Stimulated activated effector memory CD8-positive, alpha-beta T cell treated with anti-CD3 and anti-CD28 coated beads, Interleukin-12 subunit alpha, Interleukin-12 subunit beta, amount 100 ng/mL, for 72 hours (primary cell): ENCODE measurements around the gene ABCB10.
"Not testable (repeated sequence)": the region's sequence is repeated elsewhere in the genome, so short reads cannot be mapped to it uniquely, and the experiment has no call there.

Experiments used
- ATAC-seq: fragments of 150-1000 bp; cut with Tn5 transposase; 2 replicates; pipeline ENCODE4 v1.10.0; 2021
- DNase-seq, 2 donors: peaks; one replicate each; pipeline ENCODE4 v3.0.0; 2021 to 2022; ENCODE audit warnings: low spot score in 2 of 2
- H3K27ac Mint-ChIP-seq: one replicate; pipeline ENCODE4 v1.8.0; 2022; ENCODE audit warnings: mild to moderate bottlenecking, mixed read lengths
- H3K36me3 Mint-ChIP-seq: one replicate; pipeline ENCODE4 v1.8.0; 2022; ENCODE audit warnings: mild to moderate bottlenecking, mixed read lengths
- H3K4me1 Mint-ChIP-seq: one replicate; pipeline ENCODE4 v1.8.0; 2022; ENCODE audit warnings: mixed read lengths
- H3K4me3 Mint-ChIP-seq: one replicate; pipeline ENCODE4 v1.8.0; 2022; ENCODE audit warnings: mild to moderate bottlenecking, mixed read lengths
- H3K9me3 Mint-ChIP-seq: one replicate; pipeline ENCODE4 v1.8.0; 2022; ENCODE audit warnings: mixed read lengths

The ABCB10 gene

GRCh38 chr1:229479660-229480399, 78.7 kb downstream of the ABCB10 start:
- ATAC-seq (peak; percentile 21), DNase-seq (no peak)
- H3K27ac Mint-ChIP-seq = peak overlapping the region; percentile 26
- no peak overlapping the region for H3K4me3 Mint-ChIP-seq
- no peaks in the 10 kb centered on the region for H3K9me3 Mint-ChIP-seq
- peaks cover 19% of the 10 kb centered on the region for H3K4me1 Mint-ChIP-seq
- peaks cover 90% of the 10 kb centered on the region for H3K36me3 Mint-ChIP-seq

DNA sequence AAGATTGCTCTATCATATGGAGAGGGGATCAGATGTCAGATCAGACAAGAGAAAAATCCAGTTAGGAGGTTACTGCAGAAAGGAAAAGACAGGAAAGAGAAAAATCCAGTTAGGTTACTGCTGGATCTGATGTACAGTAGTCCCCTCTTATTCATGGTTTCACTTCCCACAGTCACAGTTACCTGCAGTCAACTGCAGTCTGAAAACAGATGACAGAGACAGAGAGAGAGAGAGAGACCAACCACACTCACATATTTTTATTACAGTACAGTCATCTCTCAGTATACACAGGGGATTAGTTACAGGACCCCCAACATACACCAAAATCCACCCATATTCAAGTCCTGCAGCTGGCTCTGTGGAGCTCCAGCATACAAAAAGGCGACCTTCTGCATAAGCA, 79.7 kb downstream of the ABCB10 start:
- Mint-ChIP-seq H3K27ac (no peak overlapping the region), H3K4me3 (no peak overlapping the region), H3K4me1 (peaks cover 19% of the 10 kb centered on the region), H3K9me3 (no peaks in the 10 kb centered on the region), H3K36me3 (peaks cover 90% of the 10 kb centered on the region)
- no peak for DNase-seq
- peak; percentile 65 for ATAC-seq

- H3K36me3 Mint-ChIP-seq = peaks cover 81% of the 10 kb centered on the region
- not testable (repeated sequence) for ATAC-seq, H3K4me3 Mint-ChIP-seq, DNase-seq, H3K27ac Mint-ChIP-seq, H3K9me3 Mint-ChIP-seq
- peaks cover 11% of the 10 kb centered on the region for H3K4me1 Mint-ChIP-seq
Measured at GRCh38 chr1:229475859-229476258, 82.6 kb downstream of the ABCB10 start.

- DNase-seq (no peak), ATAC-seq (no peak)
- peaks cover 81% of the 10 kb centered on the region for H3K36me3 Mint-ChIP-seq
- H3K4me3 Mint-ChIP-seq = no peak overlapping the region
- peaks cover 4% of the 10 kb centered on the region for H3K4me1 Mint-ChIP-seq
- H3K9me3 Mint-ChIP-seq = no peaks in the 10 kb centered on the region
- H3K27ac Mint-ChIP-seq = no peak overlapping the region
Measured at GRCh38 chr1:229474509-229474908, 84.0 kb downstream of the ABCB10 start.

- no peak for DNase-seq
- Mint-ChIP-seq H3K4me3 (no peak overlapping the region), H3K36me3 (peaks cover 92% of the 10 kb centered on the region), H3K4me1 (no peaks in the 10 kb centered on the region), H3K9me3 (no peaks in the 10 kb centered on the region), H3K27ac (no peak overlapping the region)
- ATAC-seq = no peak
Measured at GRCh38 chr1:229471175-229471574, 87.3 kb downstream of the ABCB10 start.

GRCh38 chr1:229470406-229471043, 88.0 kb downstream of the ABCB10 start:
- Mint-ChIP-seq H3K4me1 (no peaks in the 10 kb centered on the region), H3K9me3 (no peaks in the 10 kb centered on the region), H3K36me3 (peaks cover 92% of the 10 kb centered on the region), H3K4me3 (no peak overlapping the region), H3K27ac (no peak overlapping the region)
- ATAC-seq (no peak), DNase-seq (no peak)

GRCh38 chr1:229466887-229467286, 91.6 kb downstream of the ABCB10 start:
- DNase-seq = no peak

More at GRCh38 chr1:229466887-229467286, 91.6 kb downstream of the ABCB10 start:
- ATAC-seq = no peak
- Mint-ChIP-seq H3K36me3 (peaks cover 98% of the 10 kb centered on the region), H3K27ac (no peak overlapping the region), H3K9me3 (no peaks in the 10 kb centered on the region), H3K4me3 (no peak overlapping the region), H3K4me1 (no peaks in the 10 kb centered on the region)
